ENCODE data around the gene GMPPA.

The GMPPA gene

DNA sequence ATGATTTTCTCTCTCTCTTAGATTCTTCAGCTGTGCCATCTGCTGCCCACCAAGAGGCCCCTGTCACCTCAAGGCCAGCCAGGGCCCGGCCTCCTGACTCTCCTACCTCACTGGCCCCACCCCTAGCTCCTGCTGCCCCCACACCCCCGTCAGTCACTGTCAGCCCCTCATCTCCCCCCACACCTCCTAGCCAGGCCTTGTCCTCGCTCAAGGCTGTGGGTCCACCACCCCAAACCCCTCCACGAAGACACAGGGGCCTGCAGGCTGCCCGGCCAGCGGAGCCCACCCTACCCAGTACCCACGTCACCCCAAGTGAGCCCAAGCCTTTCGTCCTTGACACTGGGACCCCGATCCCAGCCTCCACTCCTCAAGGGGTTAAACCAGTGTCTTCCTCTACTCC, 9.4 kb upstream of the GMPPA start:
- Histone ChIP-seq H3K9me3 (no peaks in the 10 kb centered on the region), H3K27ac (peak overlapping the region; percentile 21 to 96), H3K4me1 (peaks cover 0 to 7% (median 0%) of the 10 kb centered on the region in 4 donors), H3K4me3 (no peak overlapping the region), H3K27me3 (no peaks in the 10 kb centered on the region), H3K36me3 (peaks cover 79 to 93% (median 83%) of the 10 kb centered on the region in 3 donors)
- no peak for DNase-seq
- intact Hi-C loops (cut with DNase I; ENCODE audit: low total_unique reads) = no loop called here
- no peak for TF ChIP-seq CTCF (IDR thresholded peaks at IDR 0.05)

DNA sequence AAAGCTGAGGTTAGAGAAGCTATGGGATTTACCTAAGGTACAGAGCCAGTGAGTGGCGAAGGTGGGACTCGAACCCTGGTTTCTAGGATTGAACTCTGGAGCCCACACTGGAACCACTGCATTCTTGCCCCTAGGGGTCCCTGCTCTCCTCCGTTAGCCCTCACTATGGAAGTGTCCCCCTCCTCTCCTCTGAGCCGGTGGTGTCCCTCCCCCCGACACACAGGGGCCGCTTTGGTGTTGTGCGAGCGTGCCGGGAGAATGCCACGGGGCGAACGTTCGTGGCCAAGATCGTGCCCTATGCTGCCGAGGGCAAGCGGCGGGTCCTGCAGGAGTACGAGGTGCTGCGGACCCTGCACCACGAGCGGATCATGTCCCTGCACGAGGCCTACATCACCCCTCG, 8.5 kb upstream of the GMPPA start:
- Histone ChIP-seq H3K27ac (peak overlapping the region; percentile 21 to 96), H3K9me3 (no peaks in the 10 kb centered on the region), H3K4me3 (no peak overlapping the region), H3K36me3 (peaks cover 73 to 85% (median 74%) of the 10 kb centered on the region in 3 donors), H3K27me3 (no peaks in the 10 kb centered on the region), H3K4me1 (peaks cover 0 to 8% (median 4%) of the 10 kb centered on the region in 4 donors)
- DNase-seq = no peak
- TF ChIP-seq CTCF (IDR thresholded peaks at IDR 0.05) = no peak
- intact Hi-C loops (cut with DNase I; ENCODE audit: low total_unique reads) = no loop called here

- Histone ChIP-seq H3K27ac (peak overlapping the region; percentile 21 to 42), H3K4me1 (peaks cover 0 to 12% (median 9%) of the 10 kb centered on the region in 4 donors), H3K4me3 (no peak overlapping the region), H3K36me3 (peaks cover 69 to 80% (median 71%) of the 10 kb centered on the region in 3 donors), H3K27me3 (no peaks in the 10 kb centered on the region), H3K9me3 (no peaks in the 10 kb centered on the region)
- TF ChIP-seq CTCF (IDR thresholded peaks at IDR 0.05) = no peak
- no peak for DNase-seq
- intact Hi-C loops (cut with DNase I; ENCODE audit: low total_unique reads) = no loop called here
Measured at GRCh38 chr2:219490600-219491130, 8.0 kb upstream of the GMPPA start.

DNA sequence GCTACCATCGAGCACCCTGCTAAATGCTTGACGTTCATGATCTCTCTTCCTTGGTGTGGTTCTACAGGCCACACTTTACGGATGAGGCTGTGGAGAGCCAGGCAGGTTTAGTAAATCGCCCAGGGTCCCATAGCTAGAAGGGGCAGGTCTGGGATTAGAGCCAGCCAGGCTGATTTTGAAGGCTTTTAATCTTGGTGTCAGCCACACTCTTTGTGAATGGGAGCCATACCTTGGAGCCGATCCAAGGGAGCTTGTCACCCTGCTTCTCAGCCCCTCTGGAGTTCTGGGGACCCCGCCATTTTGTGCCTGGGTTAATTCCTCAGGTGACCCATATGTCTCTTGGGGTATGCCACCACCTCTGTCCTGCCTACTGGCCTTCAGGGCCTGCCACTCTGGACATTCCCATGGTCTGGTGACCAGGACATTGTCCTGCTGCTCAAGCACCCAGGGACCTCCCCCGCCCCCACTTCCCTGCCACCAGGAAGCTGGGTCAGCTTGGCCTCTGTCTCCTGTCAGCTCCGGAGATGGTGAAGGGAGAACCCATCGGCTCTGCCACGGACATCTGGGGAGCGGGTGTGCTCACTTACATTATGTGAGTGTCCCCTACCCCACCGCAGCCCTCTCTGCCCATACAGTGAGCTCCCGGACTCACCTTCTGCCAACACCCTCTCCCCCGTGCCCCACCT, 7.3 kb upstream of the GMPPA start:
- Histone ChIP-seq H3K4me3 (no peak overlapping the region), H3K36me3 (peaks cover 62 to 72% (median 65%) of the 10 kb centered on the region in 3 donors), H3K9me3 (no peaks in the 10 kb centered on the region), H3K4me1 (peaks cover 0 to 20% (median 17%) of the 10 kb centered on the region in 4 donors), H3K27ac (peak overlapping the region in 1 of 2 donors; percentile 42), H3K27me3 (no peaks in the 10 kb centered on the region)
- no peak for DNase-seq
- intact Hi-C loops (cut with DNase I; ENCODE audit: low total_unique reads) = no loop called here
- no peak for TF ChIP-seq CTCF (IDR thresholded peaks at IDR 0.05)

DNA sequence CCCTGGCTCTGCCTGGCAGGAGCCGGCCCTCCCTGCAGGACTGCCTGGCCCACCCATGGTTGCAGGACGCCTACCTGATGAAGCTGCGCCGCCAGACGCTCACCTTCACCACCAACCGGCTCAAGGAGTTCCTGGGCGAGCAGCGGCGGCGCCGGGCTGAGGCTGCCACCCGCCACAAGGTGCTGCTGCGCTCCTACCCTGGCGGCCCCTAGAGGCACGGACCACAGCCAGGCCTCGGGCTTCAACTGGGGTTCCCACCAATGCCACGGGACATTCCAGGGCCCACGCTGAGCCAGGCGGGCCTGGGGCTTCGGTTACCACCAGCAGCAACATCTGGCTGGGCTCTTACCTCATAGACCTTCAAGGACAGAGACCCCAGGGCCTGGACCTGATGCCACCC, 6.1 kb upstream of the GMPPA start:
- intact Hi-C loops (cut with DNase I; ENCODE audit: low total_unique reads) = no loop called here
- peaks cover 52 to 61% (median 55%) of the 10 kb centered on the region in 3 donors for H3K36me3 ChIP-seq
- no peak for TF ChIP-seq CTCF (IDR thresholded peaks at IDR 0.05)
- peak overlapping the region; percentile 42 to 96 for H3K27ac ChIP-seq
- no peak overlapping the region for H3K4me3 ChIP-seq
- H3K9me3 ChIP-seq = no peaks in the 10 kb centered on the region
- no peak for DNase-seq
- no peaks in the 10 kb centered on the region for H3K27me3 ChIP-seq
- H3K4me1 ChIP-seq = peaks cover 0 to 30% (median 26%) of the 10 kb centered on the region in 4 donors

All from tibial artery (tissue), 4 donors.